ACHN (cell line): Measurements from ENCODE around the gene CST4.
"Not testable (repeated sequence)": the region's sequence is repeated elsewhere in the genome, so short reads cannot be mapped to it uniquely, and the experiment has no call there.

Experiments
- DNase-seq: peaks from one replicate; pipeline ENCODE4 v3.0.0-alpha.2; 2015
- in situ Hi-C: cut with HindIII; loops from 2 replicates; pipeline ENCODE4 v1.10.0; 2017; ENCODE audit warnings: low sequenced_read_pairs, low pct_ligation_motif_present, low pct_unique_long_range_greater_than_20kb

The CST4 gene

DNA sequence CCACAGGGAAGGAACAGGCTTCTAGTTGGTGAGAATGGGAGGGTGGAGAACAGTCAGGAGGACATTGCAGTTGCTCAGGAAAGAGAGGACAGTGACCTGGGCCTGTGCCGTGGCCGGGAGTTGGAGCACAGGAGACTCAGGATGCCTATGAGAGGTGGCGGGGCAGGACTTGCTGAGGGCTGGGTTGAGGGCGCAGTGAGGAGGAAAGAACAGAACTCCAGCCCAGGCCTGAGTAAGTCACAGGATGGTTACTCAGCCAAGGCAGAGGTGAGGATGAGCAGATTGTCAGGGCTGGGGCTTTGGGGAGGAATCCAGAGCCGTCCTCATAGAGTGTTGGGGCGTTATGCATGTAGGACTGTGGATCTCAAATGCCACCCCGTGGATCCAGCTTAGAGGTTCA, 21.2 kb downstream of the CST4 start:
- DNase-seq = no peak
- in situ Hi-C loops = no loop called here

DNA sequence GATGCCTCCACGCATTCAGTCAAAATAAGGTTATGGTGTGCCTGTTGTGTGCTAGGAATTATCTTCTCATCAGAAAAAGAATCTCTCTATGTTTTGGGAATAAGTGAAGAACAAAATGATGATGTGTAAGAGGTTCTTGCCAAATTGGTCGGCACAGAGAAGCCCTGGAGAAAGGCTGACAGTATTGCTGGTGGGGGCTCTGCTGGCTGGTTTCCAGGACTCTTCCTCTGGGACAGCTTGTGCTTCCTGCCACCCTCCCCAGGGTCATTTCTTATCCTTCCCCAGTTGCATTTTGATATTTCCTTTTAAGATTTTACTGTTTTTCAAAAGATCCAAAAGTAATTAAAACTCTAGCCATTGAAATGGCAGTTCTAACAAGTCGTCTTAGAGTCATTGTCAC, 22.1 kb downstream of the CST4 start:
- DNase-seq = no peak
- in situ Hi-C loops = no loop called here

DNA sequence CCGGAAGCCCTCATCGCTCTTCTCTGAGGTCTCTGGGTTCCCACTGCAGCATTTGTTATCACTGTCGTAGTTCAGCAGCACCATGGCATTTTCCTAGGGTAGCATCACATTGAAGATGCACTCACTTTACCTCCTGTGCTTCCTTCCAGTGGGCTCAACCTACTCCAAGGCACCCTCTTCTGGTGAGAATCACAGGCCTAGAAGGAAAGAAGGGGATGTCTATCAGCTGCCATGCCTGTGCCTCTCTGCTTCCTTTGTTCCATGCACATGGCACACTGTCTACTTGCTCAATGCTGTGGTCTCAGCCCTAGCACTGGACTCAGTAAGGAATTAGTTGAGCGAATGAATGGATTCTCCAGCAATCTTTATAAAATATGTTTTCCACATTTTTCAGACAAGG, 22.6 kb downstream of the CST4 start:
- in situ Hi-C loops = no loop called here
- DNase-seq = peak; percentile 8

DNA sequence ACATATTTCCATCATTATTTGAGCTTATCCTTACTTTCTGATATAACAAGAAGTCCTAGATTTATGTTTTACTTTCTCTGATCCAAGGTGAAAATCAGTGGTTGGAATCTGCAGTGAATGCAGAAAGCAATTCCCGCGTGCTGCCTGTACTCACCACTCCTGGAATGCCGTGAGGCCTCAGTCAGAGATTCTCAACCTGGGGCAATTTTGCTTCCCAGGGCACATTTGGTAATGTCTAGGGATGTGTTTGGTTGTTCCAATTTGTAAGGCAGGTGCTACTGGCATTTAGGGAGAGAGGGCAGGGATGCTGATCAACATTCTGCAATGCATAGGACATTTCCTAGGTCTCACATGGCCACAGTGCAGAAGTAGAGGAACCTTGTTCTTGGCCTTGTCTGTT, 23.9 kb downstream of the CST4 start:
- no peak for DNase-seq
- in situ Hi-C loops = no loop called here

DNA sequence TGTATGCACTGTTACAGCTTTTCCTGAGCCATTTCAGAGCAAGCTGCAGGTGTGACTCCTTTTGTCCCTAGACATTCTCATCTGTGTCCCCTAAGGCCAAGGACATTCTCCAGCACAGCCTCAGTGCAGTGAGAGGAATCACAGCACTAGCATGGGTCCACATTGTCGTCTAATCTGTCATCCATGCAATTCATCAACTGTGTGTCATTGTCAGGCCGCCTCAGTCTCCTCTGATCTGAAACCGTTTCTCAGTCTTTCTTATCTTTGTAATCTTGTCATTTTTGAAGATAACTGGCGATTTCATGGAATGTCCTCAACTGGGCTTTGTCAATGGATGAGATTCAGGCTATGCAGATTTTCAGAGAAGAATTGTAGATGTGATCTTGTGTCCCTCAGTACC, 24.8 kb downstream of the CST4 start:
- DNase-seq, in situ Hi-C loops: not testable (repeated sequence)

DNA sequence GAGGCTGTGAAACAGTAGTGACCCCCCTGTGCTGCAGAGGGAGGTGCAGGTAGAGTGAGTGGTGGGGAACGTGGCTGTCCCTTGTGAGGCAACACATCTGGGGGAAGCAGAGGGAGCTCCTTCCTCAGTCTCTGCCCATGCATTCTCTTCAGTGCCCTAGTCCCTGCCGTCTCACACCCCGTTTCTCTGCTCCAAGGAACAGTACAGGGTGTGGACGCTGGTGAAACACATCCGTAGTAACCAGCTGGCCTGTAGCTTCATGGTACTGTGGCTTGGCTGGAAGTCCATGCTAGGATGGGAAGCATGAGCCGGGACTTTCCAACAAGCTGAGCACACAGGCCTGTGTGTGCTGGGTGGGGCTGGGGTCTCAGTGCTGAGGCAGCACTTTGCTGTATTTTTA, 25.7 kb downstream of the CST4 start:
- in situ Hi-C loops = no loop called here
- DNase-seq = no peak

DNA sequence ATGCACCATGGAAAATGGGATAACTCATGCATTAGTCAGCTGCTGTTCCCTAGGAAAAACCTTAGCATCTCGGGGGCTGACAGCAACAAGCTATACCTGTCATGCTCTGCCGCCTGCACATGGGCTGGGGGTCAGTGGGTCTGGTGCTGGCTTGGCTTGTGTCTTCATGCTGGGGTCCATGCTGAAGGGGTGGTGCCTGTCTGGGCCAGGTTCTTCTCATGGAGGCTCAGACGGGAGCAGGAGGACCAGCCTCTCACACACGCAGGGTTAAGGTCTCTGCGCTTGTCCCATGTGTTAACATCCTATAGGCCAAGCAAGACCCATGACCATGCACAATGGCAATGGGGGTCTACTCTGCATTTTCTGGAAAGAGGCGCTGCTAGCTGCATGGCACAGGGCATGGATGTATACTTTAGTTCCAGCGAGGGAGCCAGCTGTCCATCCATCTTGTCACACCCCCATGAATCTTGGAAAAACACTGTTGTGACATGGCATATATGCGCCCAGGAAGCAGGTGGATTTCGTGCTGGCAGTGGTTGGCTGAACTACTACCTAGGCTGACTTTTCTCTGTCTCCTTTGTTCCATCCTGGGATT, 26.5 kb downstream of the CST4 start:
- in situ Hi-C loops = no loop called here
- no peak for DNase-seq

DNA sequence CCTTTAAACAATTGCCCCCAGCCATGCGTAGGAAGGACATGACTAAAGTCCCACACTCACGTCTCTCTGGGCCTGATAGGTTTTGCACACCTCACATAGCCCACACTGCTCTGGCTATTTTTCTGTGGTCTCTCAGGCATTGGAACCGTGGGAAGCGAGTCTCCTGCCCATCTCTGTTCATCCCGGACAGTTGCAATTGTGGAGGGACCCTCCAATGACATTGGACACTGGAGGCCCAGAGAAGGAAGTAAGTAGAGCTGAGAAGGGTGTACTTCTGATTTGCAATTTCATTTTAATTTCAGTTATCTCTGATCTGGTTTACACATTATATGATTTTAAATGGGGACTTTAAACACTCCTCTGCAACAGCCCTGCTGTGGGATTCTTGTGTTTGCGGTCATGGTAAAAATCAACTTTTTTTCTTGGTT, 27.8 kb downstream of the CST4 start:
- in situ Hi-C loops = no loop called here
- DNase-seq = no peak

DNA sequence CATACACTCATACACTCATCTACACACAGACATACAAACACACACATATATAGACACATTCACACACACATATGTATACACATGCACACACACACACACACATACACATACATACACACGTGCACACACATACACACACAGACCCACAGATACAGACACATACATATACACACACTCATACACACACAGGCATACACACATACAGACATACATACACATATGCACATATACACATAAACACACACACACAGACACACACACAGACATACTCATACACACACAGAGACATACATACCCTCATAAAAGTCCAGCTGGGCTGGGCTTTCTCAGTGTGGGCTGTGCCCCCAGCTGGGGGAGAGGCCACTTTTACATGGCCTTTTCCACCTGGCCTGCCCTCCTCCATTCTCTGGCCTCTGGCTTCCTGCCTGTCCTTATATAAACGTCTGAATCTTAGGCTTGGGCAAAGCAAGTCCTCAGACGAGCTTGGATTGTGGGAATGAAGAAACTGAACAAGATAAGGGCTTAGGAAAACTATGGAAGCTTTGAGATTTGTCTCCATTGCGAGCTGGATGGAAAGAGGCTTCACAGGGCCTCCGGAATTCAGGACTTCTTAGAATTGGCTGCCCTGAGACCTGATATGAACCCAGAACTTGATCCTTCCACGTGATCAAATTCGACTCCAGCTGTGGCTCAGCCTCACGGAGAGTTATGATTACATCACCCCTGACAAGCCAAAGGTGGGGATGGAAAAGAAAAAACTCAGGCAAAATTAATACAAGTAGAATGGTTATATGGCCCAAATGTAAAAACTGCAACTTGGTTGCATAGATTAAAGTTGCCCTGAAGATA, 28.6 kb downstream of the CST4 start:
- no peak for DNase-seq
- in situ Hi-C loops = no loop called here

DNA sequence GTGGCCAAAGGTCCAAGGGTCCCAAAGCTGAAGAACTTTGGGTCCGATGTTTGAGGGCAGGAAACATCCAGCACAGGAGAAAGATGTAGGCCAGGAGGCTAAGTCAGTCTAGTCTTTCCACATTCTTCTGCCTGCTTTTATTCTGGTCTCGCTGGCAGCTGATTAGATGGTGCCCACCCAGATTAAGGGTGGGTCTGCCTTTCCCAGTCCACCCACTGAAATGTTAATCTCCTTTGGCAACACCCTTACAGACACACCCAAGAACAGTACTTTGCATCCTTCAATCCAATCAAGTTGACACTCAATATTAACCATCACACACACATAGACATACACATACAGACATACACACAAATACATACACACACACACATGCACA, 29.2 kb downstream of the CST4 start:
- DNase-seq, in situ Hi-C loops: not testable (repeated sequence)

DNA sequence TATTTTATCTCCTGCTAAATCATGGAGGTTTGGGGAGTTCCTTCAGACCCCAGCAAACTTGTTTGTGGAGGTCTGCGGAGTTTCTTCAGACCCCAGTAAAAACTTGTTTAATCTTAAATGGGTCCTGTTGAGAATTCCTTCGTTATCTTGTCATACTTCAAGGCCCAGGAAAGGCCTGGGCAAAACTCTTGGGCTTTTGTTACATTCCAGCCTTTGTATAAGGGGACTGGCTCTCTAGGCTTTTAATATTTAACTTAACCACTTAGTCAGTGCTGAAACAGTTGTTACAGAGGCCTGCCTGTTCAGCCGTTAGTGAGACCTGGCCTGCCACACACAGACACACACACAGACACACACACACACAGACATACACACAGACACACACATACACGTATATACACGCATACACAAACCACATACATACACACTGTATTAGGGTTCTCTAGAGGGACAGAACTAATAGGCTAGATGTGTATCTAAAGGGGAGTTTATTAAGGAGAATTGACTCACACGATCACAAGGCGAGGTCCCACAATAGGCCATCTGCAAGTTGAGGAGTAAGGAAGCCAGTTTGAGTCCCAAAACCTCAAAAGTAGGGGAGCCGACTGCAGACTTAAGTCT, 29.7 kb downstream of the CST4 start:
- in situ Hi-C loops = no loop called here
- peak; percentile 66 for DNase-seq

DNA sequence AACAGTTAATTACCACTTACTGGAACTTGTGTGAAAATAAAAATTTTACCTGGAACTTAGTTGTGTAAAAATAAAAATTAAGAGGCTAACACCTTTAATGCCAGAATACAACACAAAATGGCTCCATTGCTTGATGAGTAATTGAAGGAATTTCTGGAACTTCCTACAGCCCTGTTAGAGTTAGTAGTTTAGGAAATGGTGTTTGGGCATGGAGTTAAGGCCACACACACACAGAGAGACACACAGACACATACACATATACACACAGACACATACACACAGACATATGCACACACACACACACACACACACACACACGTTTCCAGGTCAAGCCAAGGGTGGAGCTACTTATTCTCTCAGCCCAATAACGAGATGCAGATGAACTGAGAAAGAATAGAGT, 30.5 kb downstream of the CST4 start:
- DNase-seq = peak; percentile 5
- in situ Hi-C loops = no loop called here

DNA sequence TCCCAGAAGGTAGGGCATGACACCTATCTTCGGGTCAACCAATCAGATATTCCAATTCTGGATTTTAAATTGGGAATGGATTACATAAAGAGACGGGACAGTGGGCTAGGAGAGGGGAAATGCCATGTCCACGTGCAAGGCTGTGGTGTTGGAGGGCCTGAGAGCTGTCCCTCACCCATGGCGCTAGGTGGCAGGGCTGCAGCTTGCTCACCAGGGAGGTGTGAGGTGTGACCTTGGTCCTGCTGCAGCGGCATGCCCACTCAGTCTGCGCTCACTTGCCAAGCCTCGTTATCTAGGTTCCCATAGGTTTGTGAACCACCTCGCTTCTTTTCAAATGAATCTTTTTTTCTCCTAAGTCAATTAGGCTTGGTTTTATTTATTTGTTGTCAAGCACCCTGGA, 31.6 kb downstream of the CST4 start:
- in situ Hi-C loops = no loop called here
- DNase-seq = no peak

DNA sequence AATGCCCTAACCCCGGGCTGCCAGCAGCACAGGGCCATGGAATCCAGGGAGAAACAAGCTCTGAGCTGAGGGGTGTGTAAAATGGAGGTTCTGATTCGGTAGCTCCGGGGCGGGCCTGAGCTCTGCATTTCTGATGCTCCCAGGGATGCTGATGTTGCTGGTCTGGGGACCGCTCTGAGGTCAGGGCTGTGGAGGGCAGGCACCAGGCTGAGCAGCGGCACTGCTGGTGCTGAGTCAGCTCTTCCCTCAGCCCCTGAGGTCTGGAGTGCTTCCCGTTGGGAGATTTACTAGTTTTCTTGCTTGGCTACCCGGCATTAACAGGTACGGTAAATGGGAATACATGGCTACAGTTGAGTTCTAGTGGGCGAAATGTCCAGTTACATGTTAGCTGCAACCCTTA, 32.5 kb downstream of the CST4 start:
- in situ Hi-C loops = no loop called here
- DNase-seq = no peak

DNA sequence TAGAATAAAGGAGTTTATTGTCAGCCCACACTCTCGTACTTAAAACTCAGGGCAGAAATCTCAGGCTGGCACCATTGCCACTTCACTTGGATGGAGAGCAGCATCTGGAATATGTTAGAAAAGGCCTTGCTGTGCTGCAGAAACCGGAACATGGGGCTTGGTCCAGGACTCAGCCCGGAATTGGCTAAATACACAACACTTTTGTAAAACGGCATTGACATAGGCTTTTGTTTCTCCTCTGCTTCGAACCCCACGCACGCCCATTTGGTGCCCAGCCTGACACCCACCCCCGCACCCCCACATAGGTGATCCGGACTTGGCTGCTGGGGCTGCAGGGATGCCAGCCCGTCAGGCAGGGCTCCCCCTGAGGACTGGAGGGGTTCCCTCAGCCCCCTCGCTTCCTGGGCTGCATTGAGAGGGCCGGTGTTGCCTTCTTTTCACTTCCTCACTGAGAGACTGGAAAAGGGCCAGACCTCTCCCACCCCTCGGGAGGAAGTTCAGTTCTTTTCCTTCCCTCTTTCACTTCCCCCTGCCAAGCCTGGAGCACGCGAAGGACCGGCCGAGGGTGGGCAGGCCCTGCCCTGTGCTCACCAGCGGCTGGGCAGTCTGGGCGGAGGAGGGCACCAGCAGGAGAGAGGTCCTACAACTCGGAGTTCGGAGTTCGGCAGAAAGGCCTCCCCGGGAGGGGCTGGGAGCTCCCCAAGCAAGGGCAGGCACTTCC, 33.2 kb downstream of the CST4 start:
- DNase-seq = no peak
- in situ Hi-C loops = no loop called here

DNA sequence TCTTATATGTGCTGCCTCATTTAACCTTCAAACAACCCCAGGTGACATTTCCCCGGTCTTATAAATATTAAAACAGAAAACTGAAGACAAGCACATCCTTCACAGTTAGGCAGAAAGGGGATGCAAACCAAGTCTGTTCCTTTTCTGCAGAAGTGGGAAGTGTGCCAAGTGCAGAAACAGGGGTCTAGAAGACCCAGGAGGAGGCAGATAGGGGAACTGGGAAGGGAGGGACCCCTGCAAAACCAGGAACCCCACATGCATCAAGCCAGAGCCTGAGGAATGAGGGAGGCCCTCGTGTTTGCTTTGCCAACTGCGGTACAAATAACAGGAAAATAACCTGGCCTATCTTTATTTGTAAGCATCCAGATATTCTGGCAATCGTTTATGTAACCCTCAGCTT, 34.1 kb downstream of the CST4 start:
- DNase-seq = no peak
- in situ Hi-C loops = no loop called here

DNA sequence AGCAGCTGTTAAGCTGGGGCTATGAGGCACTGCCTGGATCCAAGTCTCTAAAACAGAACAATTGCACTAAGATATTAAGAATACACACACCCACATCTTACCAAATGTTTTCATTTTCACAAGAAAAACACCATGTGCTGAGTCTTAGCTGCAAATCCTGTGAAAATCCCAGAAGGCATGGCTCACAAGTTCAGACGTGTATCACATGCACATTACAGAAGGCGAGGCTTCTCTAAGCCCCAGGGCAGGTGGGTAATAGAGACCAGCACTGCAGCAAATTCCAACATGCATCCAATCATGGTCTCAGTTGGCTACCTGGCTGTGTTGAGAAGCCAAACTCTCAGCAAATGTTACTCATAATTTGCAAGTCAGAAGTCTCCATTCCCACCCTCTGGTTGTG, 34.8 kb downstream of the CST4 start:
- no peak for DNase-seq
- in situ Hi-C loops = no loop called here

DNA sequence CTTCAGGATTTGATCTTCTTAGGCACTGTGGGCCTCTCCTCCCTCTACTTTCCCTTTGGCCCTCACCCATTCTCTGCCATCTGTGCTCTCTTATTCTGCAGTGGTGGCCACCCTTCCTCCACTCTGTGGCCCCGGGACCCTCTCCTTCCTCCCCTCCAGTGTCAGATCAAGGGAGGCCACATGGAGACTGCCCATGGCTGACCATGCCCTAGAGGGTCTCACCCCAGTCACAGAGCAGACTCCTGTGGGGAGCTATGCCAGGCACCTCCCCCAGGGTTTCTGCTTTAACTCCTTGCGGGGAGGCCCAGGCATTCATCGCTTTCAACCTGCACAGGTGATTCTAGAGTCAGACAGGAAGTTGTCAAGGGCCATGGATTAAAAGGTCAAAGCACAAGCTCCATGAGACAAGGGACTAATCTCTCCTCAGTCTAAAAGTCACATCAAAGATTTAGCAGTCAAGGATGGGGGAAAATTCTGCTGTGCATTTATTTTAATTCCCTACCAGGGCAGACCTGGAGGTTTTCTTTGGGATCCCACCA, 35.4 kb downstream of the CST4 start:
- in situ Hi-C loops = no loop called here
- no peak for DNase-seq

DNA sequence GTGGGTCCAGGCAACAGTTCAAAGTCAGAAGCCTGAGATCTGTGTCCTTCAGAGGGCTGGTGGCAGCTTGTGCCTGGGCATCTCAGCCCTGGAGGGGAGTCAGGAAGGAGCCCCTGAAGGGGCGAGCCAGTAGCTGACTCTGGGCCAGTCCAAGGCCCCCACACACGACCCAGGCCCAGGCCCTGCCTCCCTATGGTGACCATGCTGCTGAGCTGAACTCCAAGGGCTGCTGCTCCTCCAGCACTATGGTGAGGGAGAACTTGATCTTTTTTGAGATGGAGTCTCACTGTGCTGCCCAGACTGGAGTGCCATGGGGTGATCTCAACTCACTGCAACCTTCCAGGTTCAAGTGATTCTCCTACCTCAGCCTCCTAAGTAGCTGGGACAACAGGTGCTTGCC, 35.9 kb downstream of the CST4 start:
- no peak for DNase-seq
- in situ Hi-C loops = no loop called here
